GM18519 (cell line): ENCODE data around the gene NUCB2.
A peak's percentile ranks its signal among the peaks of the same experiment; 100 is the strongest.
"Not testable (repeated sequence)": the region's sequence is repeated elsewhere in the genome, so short reads cannot be mapped to it uniquely, and the experiment has no call there.

Experiments
- ATAC-seq: cut with Tn5 transposase; IDR thresholded peaks from one replicate; pipeline ENCODE4 v1.9.1; 2021; ENCODE audit warnings: mild to moderate bottlenecking, moderate library complexity; ENCODE audit not compliant: unreplicated experiment, low FRiP score

The NUCB2 gene

GRCh38 chr11:17276236-17277023, at the start of gene NUCB2:
NUCB2 (plus strand) TSS chr11:17276739; CDS start chr11:17295324, 18,585 bp downstream.
- peak; percentile 94 for ATAC-seq

- ATAC-seq: not testable (repeated sequence)
These were observed 48.2 kb upstream of the NUCB2 start for GRCh38 chr11:17228186-17228925.

- no peak for ATAC-seq
These were observed 46.9 kb upstream of the NUCB2 start for GRCh38 chr11:17229481-17230152.

GRCh38 chr11:17230867-17231851, 45.4 kb upstream of the NUCB2 start:
- peak; percentile 93 for ATAC-seq

- no peak for ATAC-seq
These were observed 43.4 kb upstream of the NUCB2 start for GRCh38 chr11:17233101-17233500.

GRCh38 chr11:17238377-17238776, 38.2 kb upstream of the NUCB2 start:
- ATAC-seq: no peak

- not testable (repeated sequence) for ATAC-seq
These were observed 36.6 kb upstream of the NUCB2 start for GRCh38 chr11:17239927-17240326.

- no peak for ATAC-seq
These were observed 35.8 kb upstream of the NUCB2 start for GRCh38 chr11:17240780-17241179.

- not testable (repeated sequence) for ATAC-seq
These were observed 33.6 kb upstream of the NUCB2 start for GRCh38 chr11:17242954-17243353.

- no peak for ATAC-seq
These were observed 32.5 kb upstream of the NUCB2 start for GRCh38 chr11:17244046-17244445.

- no peak for ATAC-seq
These were observed 25.8 kb upstream of the NUCB2 start for GRCh38 chr11:17250561-17251350.

- no peak for ATAC-seq
These were observed 23.8 kb upstream of the NUCB2 start for GRCh38 chr11:17252704-17253103.

- ATAC-seq: no peak
These were observed 20.0 kb upstream of the NUCB2 start for GRCh38 chr11:17256512-17256911.

GRCh38 chr11:17257196-17257595, 19.3 kb upstream of the NUCB2 start:
- ATAC-seq: no peak

GRCh38 chr11:17258670-17259069, 17.9 kb upstream of the NUCB2 start:
- no peak for ATAC-seq

- no peak for ATAC-seq
These were observed 17.0 kb upstream of the NUCB2 start for GRCh38 chr11:17259519-17259918.

GRCh38 chr11:17260020-17260419, 16.5 kb upstream of the NUCB2 start:
- no peak for ATAC-seq

GRCh38 chr11:17263769-17264168, 12.8 kb upstream of the NUCB2 start:
- ATAC-seq: no peak

- ATAC-seq: no peak
These were observed 9.8 kb upstream of the NUCB2 start for GRCh38 chr11:17266781-17267180.
